ENCODE measurements around the gene ZCCHC12.
A peak's percentile ranks its signal among the peaks of the same experiment; 100 is the strongest.
"Not testable (repeated sequence)": the region's sequence is repeated elsewhere in the genome, so short reads cannot be mapped to it uniquely, and the experiment has no call there.

Gene ZCCHC12

DNA sequence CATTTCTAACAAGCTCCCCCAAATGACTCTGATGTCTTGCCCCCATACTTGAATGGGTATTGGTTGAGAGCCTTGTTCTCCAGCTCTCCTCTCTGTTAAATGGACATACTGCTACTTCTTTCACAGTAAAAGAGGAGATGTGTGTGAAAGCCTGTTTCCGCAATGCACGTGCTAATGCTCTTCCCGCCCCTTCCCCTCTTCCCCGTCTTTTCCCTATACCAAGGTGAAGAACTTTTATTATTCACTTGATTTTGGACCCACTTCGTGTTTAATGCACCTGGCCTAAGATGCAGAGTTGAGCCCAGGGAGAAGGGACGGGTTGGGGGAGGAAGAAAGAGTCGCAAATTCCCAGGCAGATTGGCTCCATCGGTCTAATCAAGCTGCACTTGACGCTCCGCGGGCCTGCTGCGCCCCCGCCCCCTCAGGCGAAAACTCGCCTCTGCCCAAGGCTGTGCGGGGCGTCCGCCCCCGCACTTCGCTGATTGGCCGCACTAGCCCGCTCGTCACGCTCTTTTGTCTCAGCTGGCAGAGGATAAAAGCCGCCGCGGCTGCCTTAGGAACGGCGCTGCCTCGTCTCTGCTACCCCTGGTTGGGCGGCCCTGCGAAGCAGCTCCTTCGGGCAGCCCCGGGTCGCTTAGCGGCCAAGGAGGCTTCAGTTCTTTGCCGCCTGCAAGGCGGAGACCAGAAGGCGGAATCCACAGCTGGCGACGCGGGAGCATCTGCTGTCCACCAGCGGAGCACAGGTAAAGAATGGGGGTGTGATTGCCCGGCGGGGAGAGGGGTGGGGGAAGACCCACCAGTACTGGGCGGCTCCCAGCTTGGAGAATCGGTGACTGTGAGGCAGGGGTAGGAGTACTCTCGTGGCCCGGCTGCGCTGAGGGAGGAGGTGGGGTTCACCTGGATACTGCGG, at the start of gene ZCCHC12:
TSS of gene ZCCHC12 (plus strand) at position 562 of the 910 bp plus-strand sequence. CDS start 1,421 bp downstream, outside the sequence.
- FAIRE-seq = no peak

DNA sequence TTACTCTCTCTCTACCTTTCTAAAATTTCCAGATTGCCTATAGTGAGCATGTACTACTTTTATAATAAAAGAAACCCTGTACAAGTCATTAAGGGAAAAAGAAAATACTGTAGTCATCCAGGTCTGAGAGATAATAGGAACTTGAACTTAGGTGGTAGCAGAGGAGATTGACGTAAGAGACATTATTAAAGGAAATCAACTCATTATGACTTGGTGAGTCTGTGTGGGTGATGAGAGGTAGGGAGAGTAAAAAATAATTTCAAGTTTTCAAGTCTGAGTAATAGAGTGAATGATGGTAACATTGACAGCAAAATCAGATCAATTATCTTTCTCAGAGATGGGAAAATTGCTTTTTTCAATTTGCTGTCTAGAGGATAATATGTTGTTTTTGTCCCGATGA, 44.0 kb upstream of the ZCCHC12 start:
- FAIRE-seq = peak; percentile 53

DNA sequence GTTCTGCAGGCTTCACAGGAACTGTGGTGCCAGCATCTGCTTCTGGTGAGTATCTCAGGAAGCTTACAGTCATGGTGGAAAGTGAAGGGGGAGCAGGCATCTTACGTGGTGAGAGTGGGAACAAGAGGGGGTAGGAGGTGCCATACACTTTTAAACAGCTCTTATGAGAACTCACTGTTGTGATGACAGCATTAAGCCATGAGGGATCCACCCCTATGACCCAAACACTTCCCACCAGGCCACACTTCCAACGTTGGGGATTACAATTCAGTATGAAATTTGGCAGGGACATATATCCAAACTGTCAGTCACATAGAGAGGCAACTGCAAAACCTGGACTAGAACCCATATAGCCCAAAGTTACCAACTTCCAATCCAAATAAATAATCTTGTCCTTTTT, 43.1 kb upstream of the ZCCHC12 start:
- FAIRE-seq = no peak

DNA sequence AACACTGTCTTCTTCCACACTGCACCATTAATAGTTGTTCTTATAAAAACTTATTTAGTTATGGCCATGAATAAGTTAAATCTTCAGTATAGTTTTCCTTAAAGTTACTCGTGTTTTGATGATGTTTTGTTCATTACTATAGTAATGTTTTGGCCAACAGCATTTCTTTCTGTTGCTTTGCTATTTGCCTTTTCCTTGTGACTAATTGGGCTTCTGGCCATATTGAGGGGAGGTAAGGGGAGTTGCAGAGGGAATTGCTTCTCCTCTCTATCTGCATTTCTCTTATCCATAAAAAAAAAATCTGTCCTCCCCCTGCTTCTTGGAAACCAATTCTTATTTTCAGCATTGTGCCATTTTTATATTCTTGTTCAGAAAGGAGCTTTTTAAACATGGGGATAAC, 42.7 kb upstream of the ZCCHC12 start:
- peak; percentile 75 for FAIRE-seq

DNA sequence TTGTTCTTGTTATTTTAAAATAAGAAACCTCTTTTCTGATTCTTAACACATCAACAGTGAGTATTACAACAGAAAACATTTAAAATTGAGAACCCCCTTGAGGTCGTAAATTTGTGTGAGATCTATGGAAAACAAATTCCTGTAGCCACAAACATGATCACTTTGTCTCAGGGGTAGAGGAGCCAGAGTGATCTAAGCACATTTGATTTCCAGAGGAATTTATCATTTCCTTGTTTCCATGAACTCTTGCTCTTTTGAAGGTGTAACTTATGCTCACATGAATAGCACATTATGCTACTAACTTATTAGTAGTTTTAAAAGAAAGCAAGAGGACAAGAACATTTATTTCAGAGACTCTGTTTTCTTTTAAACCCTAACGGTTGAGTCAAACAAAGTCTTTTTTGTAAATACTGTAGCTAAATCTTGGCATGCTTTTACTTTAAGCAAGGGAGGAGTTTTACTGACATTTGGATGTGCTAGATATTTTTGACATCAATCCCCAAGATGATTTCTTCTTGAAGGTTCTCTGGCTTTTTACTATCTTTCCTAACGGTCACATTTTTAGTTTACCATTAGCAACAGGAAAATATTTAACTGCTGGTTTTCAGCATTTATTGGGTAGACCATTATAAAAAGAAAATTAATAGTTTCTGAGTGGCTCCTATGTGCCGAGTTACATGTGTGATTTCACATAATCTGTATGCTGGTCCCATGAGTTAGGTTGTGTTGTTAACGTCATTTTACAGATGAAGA, 27.9 kb upstream of the ZCCHC12 start:
- FAIRE-seq = no peak

DNA sequence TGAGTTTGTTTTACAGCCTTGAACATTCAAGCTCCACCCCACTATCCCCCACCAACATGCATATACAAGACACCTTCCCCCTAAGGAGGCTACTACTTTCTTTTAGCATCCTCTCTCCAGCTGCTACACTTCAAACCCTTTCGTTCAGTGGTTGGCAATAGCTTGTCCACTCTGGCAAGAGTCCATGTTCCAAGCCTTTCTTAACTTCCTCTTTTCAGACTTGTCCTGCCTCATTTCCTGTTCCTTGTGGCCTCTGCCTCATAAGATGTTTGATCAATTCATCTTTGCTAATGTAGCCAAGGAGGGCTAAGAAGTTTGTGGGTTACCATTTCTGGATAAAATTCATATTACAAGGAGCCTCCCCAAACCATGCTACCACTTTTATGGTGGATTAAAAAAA, 20.8 kb upstream of the ZCCHC12 start:
- no peak for FAIRE-seq

DNA sequence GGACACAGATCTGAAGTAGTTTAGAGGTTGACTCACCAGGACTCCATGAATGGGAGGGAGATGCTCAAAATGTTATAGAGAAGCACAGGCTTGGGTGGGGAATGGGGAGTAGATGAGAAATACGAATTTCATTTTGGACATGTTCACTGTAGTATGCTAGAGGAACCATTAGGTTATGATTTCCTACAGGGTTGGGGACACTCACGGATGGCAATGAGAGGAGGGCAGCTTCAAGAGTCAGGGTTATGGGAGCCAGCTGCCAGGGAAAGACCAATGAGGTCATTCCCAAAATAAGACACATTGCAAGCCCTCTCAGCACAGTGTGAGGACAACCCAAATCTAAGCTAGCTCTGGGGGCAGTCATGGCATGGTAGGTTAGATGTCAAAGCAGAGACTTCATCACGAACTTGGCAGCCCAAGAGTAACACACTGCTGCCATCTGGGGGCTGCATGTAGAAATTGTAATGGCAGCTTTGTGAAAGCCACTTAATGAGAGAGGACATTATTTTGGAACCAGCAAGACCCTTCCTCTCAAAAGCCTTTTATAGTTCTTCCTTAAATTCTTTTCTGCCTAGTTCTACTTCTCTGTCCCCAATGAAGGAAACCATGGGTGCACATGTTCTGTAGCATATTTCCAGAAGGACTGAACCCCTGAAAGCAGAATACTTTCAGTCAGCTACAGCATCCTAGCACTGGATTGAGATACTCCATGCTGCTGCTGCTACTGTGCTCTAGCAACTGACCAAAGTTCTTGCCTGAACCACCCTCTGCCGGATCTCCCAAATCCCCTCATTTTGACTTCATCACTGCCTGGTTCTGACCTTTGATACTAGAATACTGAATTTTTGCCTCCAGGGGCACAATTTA, 16.2 kb upstream of the ZCCHC12 start:
- no peak for FAIRE-seq

DNA sequence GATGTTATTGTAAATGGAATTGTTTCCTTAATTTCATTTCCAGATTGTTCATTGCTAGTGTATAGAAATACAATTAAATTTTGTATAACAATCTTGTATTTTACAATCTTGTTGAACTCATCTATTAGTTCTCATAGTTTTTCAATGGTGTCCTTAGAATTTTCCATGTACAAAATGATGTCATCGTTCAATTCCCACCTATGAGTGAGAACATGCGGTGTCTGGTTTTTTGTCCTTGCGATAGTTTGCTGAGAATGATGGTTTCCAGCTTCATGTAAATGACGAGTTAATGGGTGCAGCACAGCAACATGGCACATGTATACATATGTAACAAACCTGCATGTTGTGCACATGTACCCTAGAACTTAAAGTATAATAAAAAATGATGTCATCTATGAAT, 6.4 kb upstream of the ZCCHC12 start:
- FAIRE-seq = not testable (repeated sequence)

DNA sequence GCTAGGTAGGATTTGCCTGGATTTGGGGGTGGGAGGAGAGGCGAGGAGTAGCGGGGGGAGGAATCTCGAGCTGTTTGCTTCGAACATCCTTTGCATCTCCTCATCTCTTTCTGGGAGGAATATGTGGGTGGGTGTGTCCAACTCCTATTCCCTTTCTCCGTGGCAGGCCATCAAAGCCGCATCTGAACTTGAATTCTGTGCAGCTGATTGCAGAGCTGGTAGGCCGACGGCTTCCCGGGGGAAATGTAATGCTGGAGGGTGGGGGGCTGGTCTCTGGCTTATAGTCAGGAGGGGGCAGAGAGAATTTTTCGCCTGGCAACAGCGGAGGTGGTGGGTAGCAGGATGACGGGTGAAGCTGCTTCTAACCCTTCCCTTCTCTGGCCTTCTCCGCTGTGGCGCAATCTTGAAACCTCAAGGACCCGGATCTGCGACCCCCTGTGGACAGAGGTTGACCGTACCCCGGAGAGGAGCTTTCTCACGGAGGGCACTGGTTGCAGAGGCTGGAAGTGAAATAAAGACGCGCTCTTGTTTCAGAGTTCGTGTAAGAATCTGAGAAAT, 628 bp downstream of the ZCCHC12 start:
- FAIRE-seq = no peak

DNA sequence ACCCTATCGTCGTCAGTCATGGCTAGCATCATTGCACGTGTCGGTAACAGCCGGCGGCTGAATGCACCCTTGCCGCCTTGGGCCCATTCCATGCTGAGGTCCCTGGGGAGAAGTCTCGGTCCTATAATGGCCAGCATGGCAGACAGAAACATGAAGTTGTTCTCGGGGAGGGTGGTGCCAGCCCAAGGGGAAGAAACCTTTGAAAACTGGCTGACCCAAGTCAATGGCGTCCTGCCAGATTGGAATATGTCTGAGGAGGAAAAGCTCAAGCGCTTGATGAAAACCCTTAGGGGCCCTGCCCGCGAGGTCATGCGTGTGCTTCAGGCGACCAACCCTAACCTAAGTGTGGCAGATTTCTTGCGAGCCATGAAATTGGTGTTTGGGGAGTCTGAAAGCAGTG, 1.6 kb downstream of the ZCCHC12 start:
- FAIRE-seq = no peak

DNA sequence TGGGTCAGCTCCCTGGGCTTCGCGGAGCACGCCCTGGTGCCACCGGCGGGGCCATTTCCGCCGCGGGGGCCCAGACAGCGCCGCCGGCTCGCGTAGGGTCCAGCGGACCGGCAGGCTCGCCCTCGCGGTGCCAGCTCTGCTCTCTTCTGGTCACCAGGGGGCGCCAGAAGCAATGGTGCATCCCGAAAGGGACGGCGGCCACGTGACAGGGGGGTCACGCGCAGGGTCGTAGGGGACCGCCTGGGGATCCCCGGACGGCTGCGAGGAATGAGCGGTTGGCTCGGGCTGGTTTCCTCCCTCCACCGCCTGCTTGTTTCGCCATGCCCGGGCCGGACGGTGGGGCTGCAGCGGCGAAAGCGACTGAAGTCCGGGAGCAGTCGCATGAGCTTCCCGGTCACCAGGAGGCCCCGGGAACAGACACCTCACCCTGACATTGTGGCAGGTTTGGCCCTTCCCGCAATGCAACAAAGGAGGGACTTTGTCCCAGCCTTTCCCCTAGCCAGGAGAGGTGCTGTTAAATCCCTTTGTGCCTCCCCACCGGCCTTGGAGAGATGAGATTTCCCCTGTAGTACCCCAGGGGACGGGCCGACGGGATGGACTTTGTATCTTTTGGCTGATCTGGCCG, 15.8 kb downstream of the ZCCHC12 start:
- FAIRE-seq = no peak

DNA sequence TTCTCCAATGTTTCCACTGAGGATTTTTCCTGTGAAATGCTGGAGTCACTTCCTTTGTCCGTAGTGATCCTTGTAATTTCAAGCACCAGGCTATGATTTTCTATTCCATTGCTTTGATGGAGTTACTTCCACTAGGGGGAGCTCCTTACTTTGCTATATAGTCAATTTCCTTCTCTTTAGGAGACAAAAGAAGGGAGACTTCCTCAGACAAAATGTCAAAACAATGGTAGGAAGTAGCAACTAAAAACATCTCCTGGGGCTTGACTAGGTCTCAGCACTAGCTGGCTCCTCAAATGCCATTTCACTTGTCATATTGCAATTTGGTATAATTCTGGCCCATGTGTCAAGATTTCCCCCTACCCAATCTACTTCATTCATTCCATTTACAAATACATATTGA, 24.1 kb downstream of the ZCCHC12 start:
- FAIRE-seq = peak; percentile 86

DNA sequence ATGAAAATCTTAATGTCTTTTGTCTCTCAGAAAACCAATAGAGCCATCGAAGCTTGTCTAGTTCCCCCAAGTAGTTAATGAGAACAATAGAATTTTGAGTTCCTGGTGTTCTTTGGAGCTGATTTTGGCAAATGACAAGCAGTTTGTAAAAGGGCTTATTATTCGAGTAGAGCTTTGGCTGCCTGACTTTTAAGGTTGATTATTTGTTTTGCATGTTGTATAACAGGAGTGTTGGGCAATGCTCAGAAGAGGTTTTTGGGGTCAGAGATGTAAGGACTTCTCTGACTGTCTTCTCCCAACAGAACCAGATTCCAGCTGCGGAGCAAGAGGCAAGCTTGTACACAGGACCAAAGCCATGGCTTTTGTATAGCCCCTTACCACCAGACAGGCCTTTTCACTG, 30.0 kb downstream of the ZCCHC12 start:
- no peak for FAIRE-seq

DNA sequence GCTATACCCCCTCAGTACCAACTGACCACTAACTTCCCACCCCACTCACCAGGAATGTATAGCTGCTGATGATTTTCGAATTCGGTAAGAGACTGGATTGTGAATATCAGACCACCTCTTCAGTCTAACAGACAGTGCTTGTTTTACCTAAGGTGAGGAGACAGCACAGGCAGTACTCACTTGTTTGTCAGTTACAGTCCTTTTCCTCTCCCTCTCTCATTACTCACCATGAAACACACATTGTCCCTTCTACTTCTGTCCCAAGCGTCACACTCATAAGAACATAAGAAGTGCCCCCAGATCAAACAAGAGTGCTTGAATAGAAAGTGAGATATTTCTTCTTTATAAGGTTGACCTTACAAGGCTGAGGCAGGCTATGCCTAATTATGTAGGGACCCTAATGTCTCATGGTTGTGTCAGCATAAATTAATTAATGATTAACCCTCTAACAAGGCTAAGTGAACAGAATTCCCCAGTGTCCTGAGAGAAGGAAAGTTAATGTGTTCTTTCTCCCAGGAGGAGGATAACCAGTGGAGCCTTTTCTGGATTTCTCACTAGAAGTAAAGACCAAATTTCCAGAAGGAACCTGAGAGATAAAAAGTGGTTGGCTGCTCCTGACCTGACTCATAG, 32.2 kb downstream of the ZCCHC12 start:
- FAIRE-seq = no peak

DNA sequence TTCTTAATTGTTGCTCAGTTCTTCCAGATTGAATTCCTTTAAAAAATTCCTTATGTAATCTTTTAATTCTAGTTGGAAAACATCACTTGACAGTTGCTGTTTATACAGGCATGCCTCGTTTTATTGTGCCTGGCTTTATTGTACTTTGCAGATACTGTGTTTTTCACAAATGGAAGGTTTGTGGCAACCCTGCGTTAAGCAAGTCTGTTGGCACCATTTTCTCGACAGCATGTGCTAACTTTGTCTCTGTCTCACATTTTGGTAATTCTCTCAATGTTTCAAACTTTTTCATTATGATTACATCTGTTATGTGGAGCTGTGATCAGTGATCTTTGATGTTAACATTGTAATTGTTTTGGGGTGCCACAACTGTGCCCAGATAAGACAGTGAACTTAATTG, 33.4 kb downstream of the ZCCHC12 start:
- FAIRE-seq = no peak

DNA sequence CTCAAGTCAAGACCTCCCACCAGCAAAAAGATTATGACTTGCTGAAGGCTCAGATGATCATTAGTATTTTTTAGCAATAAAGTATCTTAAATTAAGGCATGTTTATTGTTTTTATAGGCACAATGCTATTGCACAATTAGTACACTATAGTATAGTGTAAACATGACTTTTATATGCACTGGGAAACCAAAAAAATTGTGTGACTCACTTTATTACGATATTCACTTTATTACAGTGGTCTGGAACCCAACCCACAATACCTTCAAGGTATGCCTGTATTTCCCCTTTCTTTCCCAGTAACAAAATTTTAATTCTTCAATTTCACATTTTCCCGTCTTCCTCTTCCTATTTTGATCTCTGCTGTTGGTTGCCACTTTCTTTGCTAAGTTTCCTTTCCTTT, 37.7 kb downstream of the ZCCHC12 start:
- FAIRE-seq = no peak

DNA sequence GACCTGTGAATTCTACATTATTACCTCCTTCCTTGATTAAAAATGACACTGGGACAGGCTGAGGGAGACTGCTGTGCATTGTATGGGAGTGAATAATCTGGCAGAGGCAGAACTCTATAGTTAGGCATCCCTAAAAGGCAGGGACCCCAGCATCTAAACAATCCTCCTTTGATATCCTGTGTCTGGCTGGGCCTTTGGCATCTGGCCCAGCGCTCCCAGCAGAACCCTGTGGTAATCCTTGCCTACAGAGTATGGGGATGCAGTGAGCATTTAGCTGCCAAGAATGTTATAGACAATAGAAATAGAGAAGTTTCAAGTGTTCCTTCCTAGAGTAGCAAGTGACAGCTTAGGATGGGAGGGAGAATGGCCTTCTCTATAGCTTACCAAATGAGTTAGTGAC, 38.5 kb downstream of the ZCCHC12 start:
- no peak for FAIRE-seq

DNA sequence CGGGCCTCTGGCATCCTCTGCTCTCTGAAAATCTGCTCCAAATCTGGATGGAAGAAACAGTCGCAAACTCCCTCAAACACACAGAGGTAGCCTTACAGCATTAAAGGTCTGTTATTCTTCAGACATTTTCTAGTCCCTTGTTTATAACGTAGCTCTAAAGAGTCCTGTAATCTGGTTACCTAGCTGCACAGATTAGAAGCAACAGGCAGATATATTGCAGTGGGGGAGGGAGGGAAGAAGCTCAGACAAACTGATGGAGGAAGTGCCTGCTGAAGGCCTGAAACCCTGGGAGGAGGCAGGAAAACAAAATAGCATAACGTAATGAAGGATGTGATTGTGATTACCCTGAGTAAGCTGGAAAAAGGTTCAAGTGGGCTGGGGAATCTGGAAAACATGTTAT, 39.4 kb downstream of the ZCCHC12 start:
- FAIRE-seq = no peak

DNA sequence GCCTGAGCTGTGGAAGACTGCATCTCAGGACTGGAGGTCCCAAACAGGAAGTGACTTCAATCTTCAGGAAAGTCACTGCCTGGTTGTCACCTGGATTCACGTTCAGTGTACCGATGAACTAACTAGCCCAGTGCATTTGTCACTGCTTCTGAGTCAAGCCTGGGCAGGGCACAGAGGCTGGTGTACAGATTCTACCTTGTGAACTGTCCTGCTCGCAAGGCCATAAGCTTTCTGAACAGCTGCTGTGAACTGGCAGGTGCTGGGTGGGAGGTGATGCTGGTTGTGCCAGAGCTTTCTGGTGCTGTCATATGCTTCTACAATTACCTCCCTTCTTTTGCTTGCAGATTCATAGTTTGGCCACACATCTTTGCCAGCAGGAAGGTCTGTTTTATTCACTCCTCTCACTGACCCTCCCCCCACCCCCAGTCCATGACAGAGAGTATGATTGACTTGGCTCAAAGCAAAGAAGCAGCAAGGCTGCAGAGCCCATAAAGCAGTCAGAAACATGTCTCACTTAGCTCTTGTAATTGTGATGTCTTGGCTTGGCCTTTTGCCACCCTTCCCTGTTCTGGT, 40.5 kb downstream of the ZCCHC12 start:
- FAIRE-seq = no peak

DNA sequence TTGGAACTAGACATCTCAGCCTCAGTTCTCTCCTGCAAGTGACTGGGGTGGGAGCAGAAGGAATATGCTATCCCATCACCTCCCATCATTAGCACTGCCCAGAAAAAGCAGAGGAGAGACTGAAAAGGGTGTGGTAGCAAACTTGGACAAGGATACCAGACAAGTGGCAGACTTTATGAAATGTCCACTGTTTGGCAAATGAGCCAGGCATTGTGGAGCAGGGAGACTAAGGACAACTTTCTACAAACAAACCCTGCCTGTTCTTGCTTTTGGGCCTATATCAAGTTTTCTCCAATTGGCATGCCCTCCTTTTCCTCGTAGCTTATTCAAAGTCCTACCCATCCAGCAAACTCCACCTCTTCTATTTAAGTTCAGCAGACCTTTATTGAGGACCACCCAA, 41.6 kb downstream of the ZCCHC12 start:
- no peak for FAIRE-seq

DNA sequence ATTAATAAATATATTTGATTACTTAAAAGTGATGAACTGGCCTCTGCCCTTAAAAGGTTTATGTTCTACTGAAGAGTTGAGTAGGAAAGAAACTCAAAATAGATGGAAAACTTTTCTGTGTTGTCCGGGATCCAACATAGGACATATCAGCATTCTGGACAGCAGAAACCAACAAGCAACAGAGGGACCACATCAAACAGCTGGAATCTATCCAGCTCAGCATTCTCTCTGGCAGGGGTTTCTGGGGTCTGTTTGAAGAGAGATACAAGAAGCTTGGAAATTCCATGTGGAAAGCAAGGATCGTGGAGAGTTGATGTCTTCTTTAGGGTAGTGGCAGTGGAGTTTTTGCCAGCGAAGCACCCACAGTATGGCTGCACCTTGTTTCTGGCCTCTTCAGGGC, 43.6 kb downstream of the ZCCHC12 start:
- no peak for FAIRE-seq

All from colon (tissue), 2 donors.